LNCAP (cell line): ENCODE data around the gene DMC1.

Experiments used
- CTCF ChIP-seq: fragments of 450-650 bp; IDR thresholded peaks from 2 replicates; pipeline ENCODE4 v1.5.1; 2017; ENCODE audit warnings: mild to moderate bottlenecking

DMC1 gene

GRCh38 chr22:38504731-38505540 is 65.0 kb downstream of the DMC1 start:
- TF ChIP-seq CTCF, result no peak

- TF ChIP-seq CTCF, result no peak
Measured at GRCh38 chr22:38503021-38503420, 67.0 kb downstream of the DMC1 start.

GRCh38 chr22:38501797-38502672 is 67.9 kb downstream of the DMC1 start:
- no peak for TF ChIP-seq CTCF

- no peak for TF ChIP-seq CTCF
Measured at GRCh38 chr22:38497869-38498268, 72.1 kb downstream of the DMC1 start.

GRCh38 chr22:38494939-38495338 is 75.0 kb downstream of the DMC1 start:
- no peak for TF ChIP-seq CTCF

GRCh38 chr22:38494498-38494897 is 75.5 kb downstream of the DMC1 start:
- TF ChIP-seq CTCF, result no peak

GRCh38 chr22:38491707-38492348 is 78.2 kb downstream of the DMC1 start:
- TF ChIP-seq CTCF, result no peak
